ENCODE data around the gene ERN2.

The ERN2 gene

GRCh38 chr16:23716484-23716883, 3.5 kb upstream of the ERN2 start:
- DNase-seq, result no peak

- DNase-seq, result no peak
Observed at GRCh38 chr16:23711785-23712184, 1.2 kb downstream of the ERN2 start.

- no peak for DNase-seq
Observed at GRCh38 chr16:23710504-23710903, 2.5 kb downstream of the ERN2 start.

- no peak for DNase-seq
Observed at GRCh38 chr16:23710008-23710407, 3.0 kb downstream of the ERN2 start.

- DNase-seq, result no peak
Observed at GRCh38 chr16:23709536-23709935, 3.5 kb downstream of the ERN2 start.

GRCh38 chr16:23706439-23706838, 6.6 kb downstream of the ERN2 start:
- DNase-seq, result no peak

- no peak for DNase-seq
Observed at GRCh38 chr16:23705517-23705902, 7.5 kb downstream of the ERN2 start.

GRCh38 chr16:23704772-23705516, 8.1 kb downstream of the ERN2 start:
- no peak for DNase-seq

GRCh38 chr16:23702951-23703350, 10.1 kb downstream of the ERN2 start:
- DNase-seq, result no peak

- DNase-seq, result no peak
Observed at GRCh38 chr16:23701045-23701444, 12.0 kb downstream of the ERN2 start.

GRCh38 chr16:23700509-23700908, 12.5 kb downstream of the ERN2 start:
- DNase-seq, result no peak

- DNase-seq, result no peak
Observed at GRCh38 chr16:23700093-23700492, 12.9 kb downstream of the ERN2 start.

GRCh38 chr16:23699100-23699499, 13.9 kb downstream of the ERN2 start:
- DNase-seq, result no peak

GRCh38 chr16:23695756-23696155, 17.3 kb downstream of the ERN2 start:
- no peak for DNase-seq

GRCh38 chr16:23694644-23695373, 18.2 kb downstream of the ERN2 start:
- peak; percentile 19 for DNase-seq

GRCh38 chr16:23694265-23694643, 18.8 kb downstream of the ERN2 start:
- no peak for DNase-seq

GRCh38 chr16:23692190-23692837, 20.7 kb downstream of the ERN2 start:
- no peak for DNase-seq

- DNase-seq, result peak; percentile 66
Observed at GRCh38 chr16:23691483-23692189, 21.4 kb downstream of the ERN2 start.

- DNase-seq, result no peak
Observed at GRCh38 chr16:23690771-23691482, 22.1 kb downstream of the ERN2 start.

GRCh38 chr16:23689442-23690187, 23.4 kb downstream of the ERN2 start:
- DNase-seq, result no peak

GRCh38 chr16:23687034-23687808, 25.8 kb downstream of the ERN2 start:
- DNase-seq, result no peak

Data from EL (cell line).